NOMO-1 treated with DMSO at 0.1 percent for 48 hours (cell line): ENCODE data around the gene ERCC6L2.

ENCODE experiments used
- DNase-seq: peaks from one replicate; lab custom pipeline; 2025; ENCODE audit not compliant: unreplicated experiment; lab: John Stamatoyannopoulos, UW

ERCC6L2 gene

DNA sequence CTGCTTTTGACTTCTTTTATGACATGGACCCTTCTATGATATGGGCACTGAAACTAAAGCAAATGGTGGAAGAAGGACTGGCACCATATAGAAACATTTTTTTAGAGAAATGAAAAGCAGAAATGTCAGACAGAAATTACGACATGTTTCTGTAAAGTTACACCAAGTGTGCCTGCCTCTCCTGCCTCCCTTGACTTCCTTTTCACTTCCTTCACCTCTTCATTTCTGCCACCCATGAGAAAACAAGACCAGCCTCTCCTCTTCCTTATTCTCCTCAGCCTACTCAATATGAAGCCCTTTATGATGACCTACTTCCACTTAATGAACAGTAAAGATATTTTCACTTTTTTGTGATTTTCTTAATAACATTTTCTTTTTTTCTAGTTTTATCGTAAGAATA lies 44.5 kb downstream of the ERCC6L2 start:
- peak; percentile 91 for DNase-seq

DNA sequence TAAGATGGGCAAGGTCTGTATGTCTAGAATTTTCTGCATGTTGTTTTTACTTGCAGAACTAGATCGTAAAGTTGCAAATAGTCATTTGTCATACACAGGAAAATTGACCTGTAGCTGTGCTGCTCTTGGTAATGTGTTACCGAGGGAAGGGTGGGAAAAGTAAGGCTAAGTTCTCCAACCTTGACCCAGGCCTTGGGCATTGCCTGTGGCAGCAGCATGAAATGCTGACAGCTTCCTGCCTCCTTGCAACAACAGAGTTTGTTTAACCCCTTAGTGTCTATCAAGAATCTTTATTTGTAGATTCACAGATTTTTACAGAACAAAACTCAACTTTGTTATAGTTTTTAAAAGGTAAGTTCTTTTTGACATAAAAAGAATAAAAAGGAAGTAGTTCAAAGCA lies 48.3 kb downstream of the ERCC6L2 start:
- no peak for DNase-seq

DNA sequence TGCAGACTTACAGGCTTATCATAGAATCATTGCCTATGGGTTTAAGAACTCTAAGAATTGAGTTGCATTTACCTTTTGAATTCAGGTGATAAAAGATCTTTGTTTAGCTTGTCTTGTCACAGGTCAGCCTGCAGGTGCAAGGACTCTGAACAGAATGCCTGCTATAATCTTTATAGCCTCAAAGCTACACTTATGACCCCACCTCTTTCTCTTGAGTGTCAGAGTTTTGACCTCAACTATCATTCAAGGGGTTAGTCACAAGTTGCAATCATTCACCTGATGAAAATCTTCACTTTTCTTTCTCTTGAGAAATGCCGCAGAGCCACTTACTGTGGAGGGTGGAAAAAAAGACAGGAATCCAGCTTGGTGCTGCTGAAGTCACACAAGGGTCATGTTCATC lies 49.5 kb downstream of the ERCC6L2 start:
- DNase-seq = no peak

DNA sequence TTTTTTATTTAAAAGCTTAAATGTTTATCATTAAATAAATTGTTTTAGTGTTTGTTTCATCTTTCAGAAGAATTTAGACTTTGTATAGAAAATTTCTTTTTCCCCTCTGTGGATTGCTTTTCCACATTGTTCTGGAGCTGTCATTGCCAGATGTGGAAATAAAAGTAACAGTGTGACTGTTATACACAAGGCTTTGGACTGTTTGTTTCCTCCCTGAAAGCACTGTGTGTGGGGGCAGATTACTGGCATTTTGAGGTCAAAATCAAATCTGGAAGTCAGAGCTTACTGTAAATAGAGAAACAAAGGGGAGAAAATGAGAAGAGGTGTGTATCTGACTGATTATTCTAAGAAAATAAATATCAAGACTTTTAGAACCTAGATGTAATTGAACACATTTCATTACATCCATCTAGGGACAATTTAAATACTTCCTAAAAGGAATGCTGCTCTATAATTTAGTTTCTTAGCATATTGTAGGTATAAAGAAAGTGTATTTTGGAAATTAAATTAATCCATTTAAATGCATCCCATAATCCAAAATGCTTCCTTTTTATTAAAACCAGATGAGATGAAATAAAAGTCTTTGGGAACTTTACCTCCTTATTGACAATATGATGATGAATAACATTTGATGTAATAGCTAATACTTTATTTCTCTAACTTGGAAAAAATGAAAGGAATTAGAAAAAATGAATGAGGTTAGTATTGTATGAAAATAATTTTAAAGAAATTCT lies 51.9 kb downstream of the ERCC6L2 start:
- no peak for DNase-seq

DNA sequence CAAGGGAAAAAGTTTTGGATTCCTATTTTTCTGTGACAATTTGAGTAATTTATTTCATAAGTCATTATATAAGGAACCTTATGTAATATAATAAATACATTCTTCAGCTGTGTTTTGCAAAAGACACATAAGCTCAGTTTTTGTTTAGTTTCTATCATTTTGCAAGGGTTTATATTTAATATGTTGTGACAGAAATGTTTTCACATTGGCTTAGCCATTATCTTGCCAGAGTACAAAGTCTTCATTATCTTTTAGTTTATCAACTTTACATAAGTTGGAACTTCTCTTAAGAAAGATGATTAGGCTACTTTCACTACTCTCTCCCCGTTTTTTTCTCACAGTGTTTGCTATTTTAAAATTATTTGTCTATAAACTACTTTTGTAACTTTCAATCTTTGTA lies 54.8 kb downstream of the ERCC6L2 start:
- DNase-seq = no peak

DNA sequence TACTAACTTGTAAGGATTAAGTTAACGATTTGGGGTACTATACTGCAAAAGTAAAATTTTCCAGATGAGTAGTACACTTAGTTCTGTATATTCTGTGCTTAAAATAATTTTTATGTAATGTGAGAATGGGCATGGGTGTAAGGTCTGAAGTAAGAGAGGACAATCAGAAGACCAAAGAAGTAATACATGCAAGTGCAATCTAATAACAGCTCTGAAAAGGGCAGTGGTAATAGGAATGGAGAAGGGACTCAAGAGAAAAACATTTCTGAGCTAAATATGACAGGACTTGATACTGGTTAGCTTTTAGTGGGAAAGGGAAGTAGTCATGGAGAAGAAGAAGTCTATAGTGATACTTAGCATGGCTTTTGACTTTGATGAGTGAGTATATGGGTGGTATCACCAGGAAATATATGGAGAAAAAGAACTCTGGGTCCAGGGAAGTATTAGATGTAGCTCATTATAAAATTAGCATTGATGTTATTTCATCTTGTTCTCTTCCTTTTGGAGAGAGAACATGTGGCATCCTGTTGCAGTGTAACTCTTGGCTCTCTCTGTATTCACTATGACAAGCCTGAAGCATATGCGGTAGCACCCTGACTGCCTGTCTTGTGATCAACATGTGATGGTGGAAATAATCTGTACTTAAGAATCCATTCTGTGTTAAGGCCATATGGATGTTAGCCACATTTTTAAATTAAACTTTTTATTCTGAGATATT lies 60.5 kb downstream of the ERCC6L2 start:
- no peak for DNase-seq

DNA sequence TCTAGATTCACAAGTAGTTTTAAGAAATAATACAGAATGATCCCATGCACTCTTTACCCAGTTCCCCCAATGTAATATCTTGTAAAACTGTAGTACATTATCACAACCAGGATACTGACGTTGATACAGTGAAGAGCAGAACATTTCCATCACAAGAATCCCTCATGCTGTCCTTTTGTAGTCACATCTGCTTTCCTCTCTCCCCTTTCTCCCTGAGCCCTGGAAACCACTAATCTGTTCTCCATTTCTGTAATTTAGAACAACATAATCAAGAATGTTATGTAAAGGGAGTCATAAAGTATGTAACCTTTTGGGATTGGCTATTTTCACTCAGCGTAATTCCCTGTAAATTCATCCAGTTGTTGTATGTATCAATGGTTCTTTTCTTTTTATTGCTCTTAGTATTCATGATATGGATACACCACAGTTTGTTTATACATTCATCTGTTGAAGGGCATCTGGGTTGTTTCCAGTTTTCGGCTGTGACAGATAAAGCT lies 61.1 kb downstream of the ERCC6L2 start:
- DNase-seq = no peak

DNA sequence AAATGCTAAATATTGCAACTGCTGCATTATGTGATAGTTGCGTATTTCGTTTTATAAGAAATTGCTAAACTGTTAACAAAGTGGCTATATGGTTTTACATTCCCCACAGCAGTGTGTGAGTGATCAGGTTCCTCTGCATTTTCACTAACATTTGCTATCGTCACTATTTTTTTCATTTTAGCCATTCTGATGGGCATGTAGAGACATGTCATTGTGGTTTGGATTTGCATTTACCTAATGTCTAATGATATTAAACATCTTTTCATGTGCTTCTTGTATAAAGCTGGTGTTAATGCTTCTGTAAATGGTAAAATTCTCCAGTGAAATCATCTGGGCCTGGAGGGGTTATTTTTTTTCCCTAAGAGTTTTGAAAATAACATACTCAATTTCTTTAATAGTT lies 61.6 kb downstream of the ERCC6L2 start:
- no peak for DNase-seq

DNA sequence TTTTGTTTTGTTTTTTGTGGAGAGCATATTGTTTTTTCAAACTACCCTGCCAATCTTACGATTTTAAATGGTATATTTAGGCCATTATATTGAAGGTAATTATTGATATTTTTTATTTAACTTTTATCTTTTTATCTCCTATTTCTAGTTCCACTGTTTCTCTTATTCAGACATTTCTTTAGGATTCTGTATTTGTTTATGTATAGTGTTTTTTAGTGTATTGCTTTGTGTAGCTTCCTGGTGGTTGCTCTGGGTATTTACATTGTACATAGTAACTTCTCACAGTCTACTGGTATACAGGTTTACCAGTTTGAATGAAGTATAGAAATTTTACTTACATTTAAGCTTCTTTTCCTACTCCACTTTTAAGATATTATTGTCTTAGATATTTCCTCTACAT lies 63.2 kb downstream of the ERCC6L2 start:
- DNase-seq = no peak

DNA sequence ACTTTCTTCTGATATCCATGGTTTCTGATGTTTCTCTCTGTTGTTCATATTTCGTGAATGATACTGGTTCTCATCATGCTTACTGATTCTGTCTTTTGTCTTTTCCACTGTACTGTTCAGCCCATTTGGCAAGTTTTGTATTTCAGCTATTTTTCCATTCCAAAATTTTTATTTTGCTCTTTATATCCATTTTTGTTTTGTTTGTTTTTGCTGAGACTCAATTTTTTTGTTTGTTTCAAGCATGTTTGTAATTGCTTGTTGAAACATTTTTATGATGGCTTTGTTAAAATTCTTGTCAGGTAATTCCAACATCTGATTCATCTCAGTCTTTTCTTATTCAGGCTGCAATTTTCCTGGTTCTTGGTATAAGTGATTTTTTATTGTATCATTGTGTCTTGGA lies 64.0 kb downstream of the ERCC6L2 start:
- no peak for DNase-seq

DNA sequence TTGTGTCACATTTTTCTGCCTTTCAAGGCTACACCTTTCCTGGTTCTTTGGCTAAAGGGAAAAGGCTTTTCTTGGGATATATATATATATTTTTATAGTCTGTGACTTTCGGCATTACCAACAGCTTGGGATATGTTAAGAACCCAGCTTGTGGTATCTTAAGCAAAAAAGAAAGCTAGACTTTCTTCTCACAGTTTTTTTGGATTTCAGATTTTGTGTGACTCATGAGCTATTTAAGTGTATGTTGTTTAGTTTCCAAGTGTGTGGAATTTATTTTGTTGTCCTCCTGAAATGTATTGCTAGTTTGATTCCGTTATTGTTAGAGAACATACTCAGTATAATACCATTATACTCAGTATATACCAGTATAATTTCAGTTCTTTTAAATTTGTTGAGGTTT lies 64.8 kb downstream of the ERCC6L2 start:
- DNase-seq = no peak

DNA sequence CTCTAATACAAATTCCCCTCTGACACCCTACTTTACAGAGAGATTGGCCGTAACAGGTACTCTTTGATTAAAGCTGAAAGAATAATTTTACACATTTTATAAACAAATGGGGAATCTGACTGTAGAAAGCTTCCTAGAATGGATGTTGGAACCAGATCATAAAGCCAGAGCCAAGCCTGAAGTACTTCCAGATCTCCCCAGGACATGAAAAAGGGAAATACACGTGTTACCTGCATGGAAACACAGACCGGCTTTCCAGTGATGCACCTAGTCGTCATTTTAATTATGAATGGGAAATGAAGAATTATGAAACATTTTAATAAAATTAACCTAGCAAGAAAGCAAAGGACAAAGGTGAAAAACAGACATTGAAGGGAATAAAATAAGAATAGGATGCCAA lies 66.5 kb downstream of the ERCC6L2 start:
- no peak for DNase-seq

DNA sequence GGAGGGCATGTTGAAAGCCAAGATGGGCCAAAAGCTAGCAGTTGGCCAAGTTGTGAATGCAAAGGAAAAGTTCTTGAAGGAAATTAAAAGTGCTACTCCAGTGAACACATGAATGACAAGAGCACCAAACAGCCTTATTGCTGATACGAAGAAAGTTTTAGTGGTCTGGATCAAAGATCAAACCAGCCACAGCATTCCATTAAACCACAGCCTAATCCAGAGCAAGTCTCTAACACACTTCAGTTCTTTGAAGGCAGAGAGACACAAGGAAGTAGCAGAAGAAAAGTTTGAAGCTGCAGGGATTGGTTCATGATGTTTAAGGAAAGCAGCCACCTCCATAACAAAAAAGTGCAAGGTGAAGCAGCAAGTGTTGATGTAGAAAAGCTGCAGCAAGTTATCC lies 71.6 kb downstream of the ERCC6L2 start:
- no peak for DNase-seq

DNA sequence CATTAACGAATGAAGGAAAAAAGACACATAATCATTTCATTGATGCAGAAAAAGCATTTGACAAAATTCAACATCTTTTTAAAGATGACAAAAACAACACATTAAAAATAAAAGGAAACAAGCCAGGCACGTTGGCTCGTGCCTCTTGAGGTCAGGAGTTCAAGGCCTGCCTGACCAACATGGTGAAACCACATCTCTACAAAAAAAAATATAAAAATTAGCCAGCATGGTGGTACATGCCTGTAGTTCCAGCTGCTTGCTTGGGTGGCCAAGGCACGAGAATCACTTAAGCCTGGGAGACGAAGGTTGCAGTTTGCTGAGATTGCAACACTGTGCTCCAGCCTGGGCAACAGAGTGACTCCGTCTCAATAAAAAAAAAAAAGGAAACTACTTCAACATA lies 77.0 kb downstream of the ERCC6L2 start:
- no peak for DNase-seq

DNA sequence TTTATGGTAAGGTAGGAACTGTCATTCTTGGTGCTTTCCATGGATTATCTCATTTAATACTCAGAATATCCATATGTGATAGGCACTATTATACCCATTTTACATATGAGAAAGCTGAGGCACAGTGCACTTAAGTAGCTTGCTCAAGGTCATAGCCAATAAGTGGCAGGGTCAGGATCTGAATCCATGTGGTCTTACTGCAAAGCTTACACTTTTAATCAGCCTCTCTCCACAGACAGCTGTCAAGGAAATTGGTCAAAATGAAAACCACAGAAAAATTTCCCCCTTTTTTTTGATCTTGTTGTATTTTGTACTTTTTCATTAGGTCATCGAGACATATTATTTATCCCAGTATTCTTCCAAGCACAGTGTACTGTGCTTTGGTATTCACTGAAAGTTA lies 78.5 kb downstream of the ERCC6L2 start:
- no peak for DNase-seq

DNA sequence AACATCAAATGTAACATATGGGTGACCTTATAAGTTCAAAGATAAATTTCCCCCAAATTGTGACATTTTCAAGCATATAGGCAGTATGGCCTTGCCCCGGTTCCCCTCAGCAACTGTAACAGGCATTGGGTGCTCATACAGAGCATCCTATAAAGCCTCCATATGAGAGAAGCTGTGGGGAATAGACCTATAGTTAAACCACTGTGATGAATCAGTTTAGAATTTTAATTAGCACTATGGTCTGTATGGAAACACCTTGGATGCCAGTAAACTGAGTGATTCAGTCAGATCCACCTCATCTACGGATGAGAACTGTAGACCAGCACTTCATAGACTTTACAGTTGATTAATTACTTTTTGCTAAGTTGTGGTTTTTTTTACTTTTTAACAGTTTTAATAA lies 79.4 kb downstream of the ERCC6L2 start:
- no peak for DNase-seq

DNA sequence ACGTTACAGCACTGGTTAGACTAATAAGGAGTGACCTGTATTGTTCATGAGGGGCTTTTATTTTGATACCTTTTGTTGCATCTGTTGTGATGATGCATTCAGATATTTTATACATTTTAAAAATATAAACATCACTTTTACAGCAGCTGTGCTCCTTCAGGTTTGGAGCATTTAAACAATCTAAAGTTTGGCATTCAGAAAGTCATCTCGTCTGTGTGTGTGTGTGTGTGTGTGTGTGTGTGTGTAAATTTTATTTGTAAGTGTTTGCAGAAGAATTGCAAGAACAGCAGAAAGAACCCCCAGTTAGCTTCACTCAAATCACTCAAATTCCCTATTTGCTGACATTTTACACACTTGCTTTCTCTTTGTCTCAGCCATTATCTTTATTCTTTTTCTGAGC lies 87.4 kb downstream of the ERCC6L2 start:
- DNase-seq = no peak

DNA sequence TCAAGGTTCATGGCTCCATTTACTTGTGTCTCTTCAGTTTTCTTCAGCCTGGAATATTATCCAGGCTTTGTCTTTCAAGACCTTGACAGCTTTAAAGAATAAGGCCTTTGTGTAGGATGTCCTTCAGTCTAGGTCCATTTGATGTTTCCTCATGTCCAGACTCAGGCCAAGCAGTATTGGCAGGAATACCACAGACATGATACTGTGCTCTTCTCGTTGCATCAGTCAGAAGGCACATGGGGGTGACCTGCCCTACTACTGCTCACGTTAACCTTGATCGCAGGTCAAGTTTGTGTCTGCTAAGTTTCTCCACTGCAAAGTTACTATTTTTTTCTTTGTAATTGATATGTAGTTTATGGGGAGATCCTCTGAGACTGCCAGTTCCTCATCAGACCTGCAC lies 88.2 kb downstream of the ERCC6L2 start:
- no peak for DNase-seq

DNA sequence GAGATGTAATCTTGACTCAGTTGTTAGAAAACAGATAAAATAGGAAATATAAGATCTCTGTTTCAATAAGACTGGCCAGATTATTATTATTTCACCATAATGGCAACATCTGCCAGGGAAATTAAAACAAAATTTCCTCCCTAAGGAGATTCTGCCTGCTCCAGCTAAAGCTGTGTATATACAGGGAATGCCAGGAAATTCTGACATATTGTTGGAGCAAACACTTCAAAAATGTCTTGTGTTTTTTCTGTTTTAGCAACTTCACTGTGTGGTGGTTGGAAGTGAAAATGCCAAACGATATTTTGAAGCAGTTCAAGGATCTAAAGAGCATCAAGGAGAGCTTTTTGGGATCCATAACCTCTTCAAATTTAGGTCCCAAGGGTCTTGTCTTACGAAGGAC lies 90.8 kb downstream of the ERCC6L2 start:
- DNase-seq = no peak

DNA sequence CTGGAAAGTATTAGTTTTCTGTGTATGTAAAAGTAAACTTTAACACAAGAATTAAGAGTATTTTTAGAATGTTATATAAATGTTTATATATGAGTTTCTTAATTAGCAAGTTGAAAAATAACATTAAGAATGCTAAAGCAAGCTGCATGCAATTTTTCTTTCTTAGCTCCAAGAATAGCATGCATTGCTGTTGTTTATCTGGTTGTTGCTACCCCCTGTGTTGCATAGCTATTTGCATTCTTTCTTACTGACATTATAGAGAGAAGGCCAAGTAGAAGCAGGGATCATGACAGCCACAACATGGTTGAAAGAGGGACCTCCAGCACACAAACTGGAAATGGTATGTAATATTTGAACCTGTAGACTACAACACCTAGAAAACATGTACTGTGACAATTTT lies 94.8 kb downstream of the ERCC6L2 start:
- no peak for DNase-seq

DNA sequence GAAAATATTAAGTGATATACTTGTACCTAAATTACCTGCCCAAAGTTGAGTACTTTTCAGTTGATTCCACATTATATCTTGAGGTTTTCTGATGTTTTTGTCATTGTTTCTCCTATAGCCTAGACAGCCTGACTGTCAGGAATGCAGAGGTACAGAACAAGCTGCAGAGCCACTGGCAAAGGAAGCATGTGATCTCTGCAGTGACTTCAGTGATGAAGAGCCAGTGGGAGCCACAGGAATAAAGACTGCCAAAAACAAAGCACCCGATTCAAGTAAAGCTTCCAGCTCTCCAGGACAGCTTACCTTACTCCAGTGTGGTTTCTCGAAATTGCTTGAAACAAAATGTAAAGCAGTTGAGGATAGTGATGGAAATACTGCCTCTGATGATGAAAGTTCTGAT lies 96.3 kb downstream of the ERCC6L2 start:
- no peak for DNase-seq

DNA sequence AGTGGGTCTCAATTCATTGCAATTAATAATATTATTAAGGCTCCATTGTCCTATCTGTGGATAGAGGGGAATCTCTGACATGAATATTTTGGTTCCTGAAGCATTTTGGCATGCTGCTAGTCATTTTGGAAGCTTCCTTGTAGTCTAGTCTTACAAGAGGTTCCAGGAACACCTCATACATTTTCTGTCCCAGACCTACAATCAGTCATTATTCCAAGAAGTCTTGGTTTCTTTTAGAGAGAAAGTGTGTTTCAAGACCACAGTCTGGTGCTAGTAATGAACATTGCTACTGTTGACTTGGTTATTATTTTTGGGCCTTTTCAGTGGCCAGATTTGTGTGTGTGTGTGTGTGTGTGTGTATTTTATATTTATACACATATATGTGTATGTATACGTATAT lies 98.9 kb downstream of the ERCC6L2 start:
- DNase-seq = no peak

DNA sequence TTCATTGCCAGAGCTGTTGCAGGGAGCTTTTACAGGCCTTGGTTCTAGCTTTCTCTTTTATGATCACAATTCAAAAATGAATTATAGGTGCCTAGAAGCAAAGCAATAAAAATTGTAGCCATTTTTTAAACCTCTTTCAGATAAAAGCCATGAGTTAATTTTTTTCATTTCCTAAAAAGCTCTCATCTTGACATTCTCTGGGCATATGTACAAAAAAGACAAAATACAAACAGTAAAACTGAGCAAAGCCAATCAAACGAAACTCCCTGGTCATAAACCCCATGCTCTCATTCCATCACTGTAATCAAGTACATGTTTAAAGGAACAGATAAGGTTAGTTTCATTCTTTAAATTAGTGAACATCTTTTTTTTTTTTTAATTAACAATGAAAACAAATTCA lies 101.9 kb downstream of the ERCC6L2 start:
- no peak for DNase-seq
